ENCODE results near the gene DHRSX. TPM values are rescaled to one million over a fixed set of nuclear protein-coding genes. Genes with fewer than 3 reads are reported as not detected.

Gene DHRSX
- total and polyA plus RNA-seq, 9 donors: 12.2 to 25.9 (median 20.4) TPM

- no peak overlapping the region for H3K4me3 ChIP-seq
- TF ChIP-seq CTCF (IDR thresholded peaks at IDR 0.05): no peak
- no peak for TF ChIP-seq POLR2A (IDR thresholded peaks at IDR 0.05)
- TF ChIP-seq EP300 (IDR thresholded peaks at IDR 0.05): no peak
- no peaks in the 10 kb centered on the region for H3K4me1 ChIP-seq (ENCODE audit: insufficient read depth)
- H3K27me3 ChIP-seq: no peaks in the 10 kb centered on the region
- 96 to 100% (median 98%) methylated on average over 1 of the region's 1 CpG for WGBS, 3 donors
- H3K36me3 ChIP-seq: no peaks in the 10 kb centered on the region
- H3K27ac ChIP-seq: no peak overlapping the region
- no peak for DNase-seq
- intact Hi-C loops (cut with DNase I): no loop called here
- H3K9me3 ChIP-seq: no peaks in the 10 kb centered on the region
These were observed 83.7 kb downstream of the DHRSX start for GRCh38 chrX:2416851-2417604.

DNA sequence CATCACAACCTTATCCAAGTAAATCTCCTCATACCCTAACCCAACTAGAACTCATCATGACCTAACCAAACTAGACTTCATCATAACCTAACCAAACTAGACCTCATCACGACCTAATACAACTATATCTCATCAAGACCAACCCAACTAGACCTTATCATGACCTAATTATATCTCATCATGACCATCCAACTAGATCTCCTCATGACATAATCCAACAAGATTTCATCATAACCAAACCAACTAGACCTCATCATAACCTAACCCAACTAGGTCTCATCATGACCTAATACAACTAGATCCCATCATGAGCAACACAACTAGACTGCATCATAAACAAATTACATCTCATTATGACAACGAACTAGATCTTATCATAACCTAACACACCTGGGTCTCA lies 86.4 kb downstream of the DHRSX start:
- no peaks in the 10 kb centered on the region for H3K36me3 ChIP-seq
- TF ChIP-seq CTCF (IDR thresholded peaks at IDR 0.05) (no peak), POLR2A (IDR thresholded peaks at IDR 0.05) (no peak), EP300 (IDR thresholded peaks at IDR 0.05) (no peak)
- no peak overlapping the region for H3K4me3 ChIP-seq
- H3K27me3 ChIP-seq: no peaks in the 10 kb centered on the region
- intact Hi-C loops (cut with DNase I): no loop called here
- no peak overlapping the region for H3K27ac ChIP-seq
- H3K4me1 ChIP-seq (ENCODE audit: insufficient read depth): no peaks in the 10 kb centered on the region
- no peak for DNase-seq
- H3K9me3 ChIP-seq: no peaks in the 10 kb centered on the region
- 88 to 97% (median 95%) methylated on average over 2 of the region's 2 CpGs for WGBS, 3 donors

DNA sequence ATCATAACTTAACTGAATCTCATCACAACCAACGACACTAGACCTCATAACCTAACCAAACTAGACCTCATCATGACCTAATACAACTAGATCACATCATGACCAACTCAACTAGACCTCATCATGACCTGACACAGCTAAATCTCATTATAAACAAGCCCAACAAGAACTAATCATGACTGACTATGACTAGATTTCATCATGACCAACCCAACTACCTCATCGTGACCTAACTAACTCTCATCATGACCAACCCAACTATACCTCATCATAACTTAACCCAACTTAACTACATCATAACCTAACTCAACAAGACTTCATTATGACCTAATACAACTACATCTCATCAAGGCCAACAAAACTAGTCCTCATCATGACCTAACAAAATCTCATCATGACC lies 86.8 kb downstream of the DHRSX start:
- intact Hi-C loops (cut with DNase I): no loop called here
- H3K9me3 ChIP-seq: no peaks in the 10 kb centered on the region
- no peak overlapping the region for H3K27ac ChIP-seq
- 95 to 96% (median 96%) methylated on average over 2 of the region's 2 CpGs for WGBS, 3 donors
- no peaks in the 10 kb centered on the region for H3K36me3 ChIP-seq
- no peaks in the 10 kb centered on the region for H3K27me3 ChIP-seq
- H3K4me1 ChIP-seq (ENCODE audit: insufficient read depth): no peaks in the 10 kb centered on the region
- TF ChIP-seq CTCF (IDR thresholded peaks at IDR 0.05): no peak
- TF ChIP-seq POLR2A (IDR thresholded peaks at IDR 0.05): no peak
- TF ChIP-seq EP300 (IDR thresholded peaks at IDR 0.05): no peak
- no peak for DNase-seq
- no peak overlapping the region for H3K4me3 ChIP-seq

- no peak for DNase-seq
- Histone ChIP-seq H3K4me3 (no peak overlapping the region), H3K9me3 (peaks cover 0 to 2% of the 10 kb centered on the region in 2 donors), H3K27me3 (no peaks in the 10 kb centered on the region), H3K36me3 (no peaks in the 10 kb centered on the region), H3K27ac (no peak overlapping the region), H3K4me1 (ENCODE audit: insufficient read depth) (no peaks in the 10 kb centered on the region)
- 93 to 96% (median 95%) methylated on average over 9 of the region's 9 CpGs for WGBS, 3 donors
- TF ChIP-seq CTCF (IDR thresholded peaks at IDR 0.05) (no peak), POLR2A (IDR thresholded peaks at IDR 0.05) (no peak), EP300 (IDR thresholded peaks at IDR 0.05) (no peak)
- intact Hi-C loops (cut with DNase I): no loop called here
These were observed 88.6 kb downstream of the DHRSX start for GRCh38 chrX:2412131-2412530.
